Measurements from ENCODE around the gene E2F3. TPM values are rescaled to one million over a fixed set of nuclear protein-coding genes. Genes with fewer than 3 reads are reported as not detected.

Gene E2F3
- total and polyA plus RNA-seq, 10 of the 15 experiments (the other 5 are each of a cell fraction or from before 2014, with no cell fraction given), result 5.1 to 16.8 (median 10.6) TPM

DNA sequence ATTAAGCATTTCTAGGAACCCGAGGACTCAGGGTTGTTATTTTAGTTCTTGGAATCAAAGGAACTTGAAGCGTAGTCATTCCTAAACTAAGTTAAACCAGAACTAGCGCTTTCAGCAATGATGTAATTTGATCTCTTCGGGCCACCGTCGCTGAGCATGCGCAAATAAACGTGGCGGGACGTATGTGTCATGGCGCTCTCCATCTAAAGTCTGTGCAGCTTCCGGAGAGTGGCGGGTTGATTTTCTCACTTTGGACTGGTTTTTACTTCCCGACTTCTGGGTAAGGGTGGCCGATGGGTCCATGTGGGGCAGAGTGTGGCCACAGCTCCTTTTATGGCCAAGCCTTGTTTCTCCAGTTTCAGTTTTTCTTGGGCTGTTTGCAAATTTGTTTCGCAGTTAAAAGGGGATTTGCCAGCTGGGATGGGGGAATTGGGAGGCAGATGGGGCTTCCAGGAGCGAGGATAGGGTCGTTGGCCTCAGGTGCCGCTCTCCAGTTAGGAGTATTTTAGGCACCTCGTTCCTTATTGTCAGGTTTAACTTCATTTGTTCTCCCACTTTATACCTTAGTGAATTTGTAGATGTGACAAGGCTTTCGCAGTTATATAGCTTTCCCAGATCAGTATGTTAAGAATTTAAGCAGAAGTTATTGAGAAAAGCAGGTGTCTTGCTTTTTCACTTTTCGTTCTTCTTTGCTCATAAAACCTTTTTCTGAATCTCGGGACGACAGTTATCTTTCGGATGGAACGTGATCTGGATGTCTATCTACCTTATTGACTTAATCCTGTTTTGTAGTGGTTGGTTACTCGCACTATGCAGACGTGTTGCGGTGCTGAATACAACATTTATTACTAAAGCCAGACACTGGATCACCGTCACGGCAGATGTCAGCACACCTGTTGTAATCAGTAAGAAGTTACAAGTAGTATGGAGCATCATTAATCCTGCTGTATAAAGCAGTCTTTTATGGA, 132.9 kb downstream of the E2F3 start, which contains the start of gene CDKAL1:
Gene CDKAL1, plus strand, starts transcription at position 163 of the 968 bp plus-strand sequence. CDS start 11,894 bp downstream, outside the sequence.
- ChIA-PET CTCF (interaction anchor here (1.0 to 2.9 kb wide), 3 partner anchors 29 to 245 kb away, joined by 8 to 15 read pairs (median 12); no protein-coding TSS in a partner anchor), SMC1A (ENCODE audit: uncharacterized antibody, unreplicated experiment) (interaction anchor here (0.6 to 1.7 kb wide), 4 partner anchors 13 to 245 kb away, joined by 3 to 4 read pairs (median 3); partner anchors contain the start of gene E2F3), POLR2A (interaction anchor here (1.2 kb wide), 1 partner anchor 130 kb away, joined by 3 read pairs; no protein-coding TSS in a partner anchor), RAD21 (ENCODE audit: unreplicated experiment) (interaction anchor here (0.6 to 1.4 kb wide), 5 partner anchors 127 to 1055 kb away, joined by 3 to 5 read pairs (median 3); no protein-coding TSS in a partner anchor)
- peak within 1 kb of the TSS; percentile 94 for H3K9ac ChIP-seq (ENCODE audit: control insufficient read depth, insufficient read depth, low read length)
- peak within 1 kb of the TSS; percentile 93 for H3K4me3 ChIP-seq
- peaks cover 6% of the 10 kb centered on the region; the same call in 1 of the 2 replicates for H3K4me1 ChIP-seq (ENCODE audit: control insufficient read depth, insufficient read depth, low read length)
- peak within 1 kb of the TSS; percentile 89 for H3K27ac ChIP-seq (ENCODE audit: control insufficient read depth, insufficient read depth)
- intact Hi-C loops (cut with micrococcal nuclease; ENCODE audit: unreplicated experiment) (loop anchor here (5.0 kb wide), 1 partner anchor 322 kb away; the partner anchor contains the start of gene MBOAT1), in situ Hi-C loops (cut with MboI) (no loop called here)
- peak; percentile 91 for DNase-seq (ENCODE audit: low read depth, low spot score)
- H3K27me3 ChIP-seq (replicated peaks in 1 of 2; ENCODE audit: control insufficient read depth in 2 of 2, insufficient read depth in 2 of 2, low read length in 1 of 2), result no peaks in the 10 kb centered on the region
- H3K79me2 ChIP-seq (ENCODE audit: control insufficient read depth, insufficient read depth, low read length), result peaks cover 28% of the 10 kb centered on the region
- H4K20me1 ChIP-seq (ENCODE audit: control insufficient read depth, insufficient read depth), result no peaks in the 10 kb centered on the region
- H3K36me3 ChIP-seq (ENCODE audit: control insufficient read depth in 2 of 2, insufficient read depth in 2 of 2, low read length in 1 of 2), result no peaks in the 10 kb centered on the region; a peak in 1 of 4 replicates
- WGBS (ENCODE audit: insufficient coverage, insufficient replicate concordance, low lambda C conversion rate, missing lambda C conversion rate), result under 1% methylated on average over 31 of the region's 31 CpGs
- H3K9me3 ChIP-seq (replicated peaks; ENCODE audit: control insufficient read depth, insufficient read depth, low read length), result no peaks in the 10 kb centered on the region
- ATAC-seq, result peak; percentile 89
- H2AFZ ChIP-seq (ENCODE audit: control insufficient read depth, low read depth, low read length), result peak within 1 kb of the TSS; percentile 78
- peak; percentile 88 for FAIRE-seq
- peak within 1 kb of the TSS; percentile 64 for H3K4me2 ChIP-seq (ENCODE audit: control insufficient read depth, insufficient read depth)
- TSS peak; percentile 77 for BruUV-seq (replicated peaks)
- TF ChIP-seq YY1 (IDR thresholded peaks at IDR 0.05; ENCODE audit: low read depth, low read length) (peak; percentile 100), MXI1 (IDR thresholded peaks at IDR 0.05; ENCODE audit: low read depth, low read length) (peak; percentile 88), BCL11A (IDR thresholded peaks at IDR 0.05; ENCODE audit: low read depth, low read length) (peak; percentile 14; the same call in 1 of the 2 replicates), ZSCAN29 (IDR thresholded peaks at IDR 0.05) (no peak), SUZ12 (IDR thresholded peaks at IDR 0.05; ENCODE audit: unreplicated experiment) (no peak), TBL1XR1 (IDR thresholded peaks at IDR 0.05; ENCODE audit: low read depth, low read length) (0 out of 2 replicates have a peak, but pooled peaks have one; percentile 15), HDAC6 (IDR thresholded peaks at IDR 0.05; ENCODE audit: unreplicated experiment) (peak; percentile 27), RELA (IDR thresholded peaks at IDR 0.05; ENCODE audit: borderline replicate concordance, partially characterized antibody) (peak; percentile 53), NBN (IDR thresholded peaks at IDR 0.05) (no peak), PML (IDR thresholded peaks at IDR 0.05; ENCODE audit: low read length) (peak; percentile 79; the same call in 1 of the 2 replicates), ASH2L (IDR thresholded peaks at IDR 0.05; ENCODE audit: borderline replicate concordance, low read depth) (no peak), MEF2A (IDR thresholded peaks at IDR 0.05; ENCODE audit: insufficient read depth, low read depth, low read length) (0 out of 2 replicates have a peak, but pooled peaks have one; percentile 48), IKZF1 (conservative IDR thresholded peaks at IDR 0.05) (peak; percentile 78), BACH1 (IDR thresholded peaks at IDR 0.05; ENCODE audit: borderline replicate concordance) (no peak), CBFB (IDR thresholded peaks at IDR 0.05; ENCODE audit: low read depth) (peak; percentile 65; the same call in 1 of the 2 replicates)
- TF ChIP-seq, protein P1, sequence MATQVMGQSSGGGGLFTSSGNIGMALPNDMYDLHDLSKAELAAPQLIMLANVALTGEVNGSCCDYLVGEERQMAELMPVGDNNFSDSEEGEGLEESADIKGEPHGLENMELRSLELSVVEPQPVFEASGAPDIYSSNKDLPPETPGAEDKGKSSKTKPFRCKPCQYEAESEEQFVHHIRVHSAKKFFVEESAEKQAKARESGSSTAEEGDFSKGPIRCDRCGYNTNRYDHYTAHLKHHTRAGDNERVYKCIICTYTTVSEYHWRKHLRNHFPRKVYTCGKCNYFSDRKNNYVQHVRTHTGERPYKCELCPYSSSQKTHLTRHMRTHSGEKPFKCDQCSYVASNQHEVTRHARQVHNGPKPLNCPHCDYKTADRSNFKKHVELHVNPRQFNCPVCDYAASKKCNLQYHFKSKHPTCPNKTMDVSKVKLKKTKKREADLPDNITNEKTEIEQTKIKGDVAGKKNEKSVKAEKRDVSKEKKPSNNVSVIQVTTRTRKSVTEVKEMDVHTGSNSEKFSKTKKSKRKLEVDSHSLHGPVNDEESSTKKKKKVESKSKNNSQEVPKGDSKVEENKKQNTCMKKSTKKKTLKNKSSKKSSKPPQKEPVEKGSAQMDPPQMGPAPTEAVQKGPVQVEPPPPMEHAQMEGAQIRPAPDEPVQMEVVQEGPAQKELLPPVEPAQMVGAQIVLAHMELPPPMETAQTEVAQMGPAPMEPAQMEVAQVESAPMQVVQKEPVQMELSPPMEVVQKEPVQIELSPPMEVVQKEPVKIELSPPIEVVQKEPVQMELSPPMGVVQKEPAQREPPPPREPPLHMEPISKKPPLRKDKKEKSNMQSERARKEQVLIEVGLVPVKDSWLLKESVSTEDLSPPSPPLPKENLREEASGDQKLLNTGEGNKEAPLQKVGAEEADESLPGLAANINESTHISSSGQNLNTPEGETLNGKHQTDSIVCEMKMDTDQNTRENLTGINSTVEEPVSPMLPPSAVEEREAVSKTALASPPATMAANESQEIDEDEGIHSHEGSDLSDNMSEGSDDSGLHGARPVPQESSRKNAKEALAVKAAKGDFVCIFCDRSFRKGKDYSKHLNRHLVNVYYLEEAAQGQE (IDR thresholded peaks at IDR 0.05; ENCODE audit: low read depth, low read length), result 0 out of 2 replicates have a peak, but pooled peaks have one; percentile 19
- TF ChIP-seq, protein P2, sequence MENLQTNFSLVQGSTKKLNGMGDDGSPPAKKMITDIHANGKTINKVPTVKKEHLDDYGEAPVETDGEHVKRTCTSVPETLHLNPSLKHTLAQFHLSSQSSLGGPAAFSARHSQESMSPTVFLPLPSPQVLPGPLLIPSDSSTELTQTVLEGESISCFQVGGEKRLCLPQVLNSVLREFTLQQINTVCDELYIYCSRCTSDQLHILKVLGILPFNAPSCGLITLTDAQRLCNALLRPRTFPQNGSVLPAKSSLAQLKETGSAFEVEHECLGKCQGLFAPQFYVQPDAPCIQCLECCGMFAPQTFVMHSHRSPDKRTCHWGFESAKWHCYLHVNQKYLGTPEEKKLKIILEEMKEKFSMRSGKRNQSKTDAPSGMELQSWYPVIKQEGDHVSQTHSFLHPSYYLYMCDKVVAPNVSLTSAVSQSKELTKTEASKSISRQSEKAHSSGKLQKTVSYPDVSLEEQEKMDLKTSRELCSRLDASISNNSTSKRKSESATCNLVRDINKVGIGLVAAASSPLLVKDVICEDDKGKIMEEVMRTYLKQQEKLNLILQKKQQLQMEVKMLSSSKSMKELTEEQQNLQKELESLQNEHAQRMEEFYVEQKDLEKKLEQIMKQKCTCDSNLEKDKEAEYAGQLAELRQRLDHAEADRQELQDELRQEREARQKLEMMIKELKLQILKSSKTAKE (IDR thresholded peaks at IDR 0.05; ENCODE audit: low read depth, poor library complexity, severe bottlenecking), result peak; percentile 44
